ENCODE results near the gene SUCO. TPM values are rescaled to one million over a fixed set of nuclear protein-coding genes. Genes with fewer than 3 reads are reported as not detected.

Gene SUCO
- total RNA-seq, 2 experiments from 2014 or later, result 22.8 TPM

- H3K9me3 Mint-ChIP-seq, result no peaks in the 10 kb centered on the region
- TF ChIP-seq CTCF (IDR thresholded peaks at IDR 0.05), result no peak
- H3K4me1 Mint-ChIP-seq (ENCODE audit: low read depth), result peaks cover 2% of the 10 kb centered on the region
- ATAC-seq (no peak), DNase-seq (no peak)
- no peak overlapping the region for H3K27ac Mint-ChIP-seq
- intact Hi-C loops (cut with micrococcal nuclease), result no loop called here
- ChIA-PET POLR2A (interaction anchor here (1.0 kb wide), 1 partner anchor 112 kb away, joined by 5 read pairs; no protein-coding TSS in a partner anchor), CTCF (interaction anchor here (10.6 kb wide), 1 partner anchor 113 kb away, joined by 138 read pairs; no protein-coding TSS in a partner anchor)
- no peaks in the 10 kb centered on the region for H3K27me3 Mint-ChIP-seq
- no peak overlapping the region for H3K4me3 Mint-ChIP-seq
- H3K36me3 Mint-ChIP-seq (ENCODE audit: low read depth), result peaks cover 21% of the 10 kb centered on the region
Measured at GRCh38 chr1:172605641-172606040, 72.7 kb downstream of the SUCO start.

GRCh38 chr1:172607145-172607544 is 74.2 kb downstream of the SUCO start:
- ATAC-seq (no peak), DNase-seq (no peak)
- intact Hi-C loops (cut with micrococcal nuclease), result no loop called here
- peaks cover 25% of the 10 kb centered on the region for H3K36me3 Mint-ChIP-seq (ENCODE audit: low read depth)
- no peak overlapping the region for H3K27ac Mint-ChIP-seq
- no peaks in the 10 kb centered on the region for H3K27me3 Mint-ChIP-seq
- no peak overlapping the region for H3K4me3 Mint-ChIP-seq
- ChIA-PET POLR2A (no interaction called here), CTCF (interaction anchor here (1.0 to 10.6 kb wide), 3 partner anchors 111 to 141 kb away, joined by 3 to 138 read pairs (median 122); no protein-coding TSS in a partner anchor)
- H3K4me1 Mint-ChIP-seq (ENCODE audit: low read depth), result peaks cover 2% of the 10 kb centered on the region
- no peak for TF ChIP-seq CTCF (IDR thresholded peaks at IDR 0.05)
- no peaks in the 10 kb centered on the region for H3K9me3 Mint-ChIP-seq

- Mint-ChIP-seq H3K36me3 (ENCODE audit: low read depth) (peaks cover 23% of the 10 kb centered on the region), H3K9me3 (no peaks in the 10 kb centered on the region), H3K27me3 (no peaks in the 10 kb centered on the region), H3K27ac (no peak overlapping the region), H3K4me1 (ENCODE audit: low read depth) (peaks cover 2% of the 10 kb centered on the region), H3K4me3 (no peak overlapping the region)
- no peak for DNase-seq
- no peak for ATAC-seq
- POLR2A ChIA-PET, result interaction anchor here (0.6 kb wide), 1 partner anchor 162 kb away, joined by 3 read pairs; no protein-coding TSS in a partner anchor
- CTCF ChIA-PET, result interaction anchor here (0.9 to 10.6 kb wide), 5 partner anchors 10 to 137 kb away, joined by 3 to 138 read pairs (median 15); no protein-coding TSS in a partner anchor
- no peak for TF ChIP-seq CTCF (IDR thresholded peaks at IDR 0.05)
- intact Hi-C loops (cut with micrococcal nuclease), result loop anchor here (2.0 kb wide), 1 partner anchor 111 kb away; no protein-coding TSS in a partner anchor
Measured at GRCh38 chr1:172608098-172608601, 75.2 kb downstream of the SUCO start.

GRCh38 chr1:172609528-172609927 is 76.6 kb downstream of the SUCO start:
- Mint-ChIP-seq H3K27ac (no peak overlapping the region), H3K36me3 (ENCODE audit: low read depth) (peaks cover 22% of the 10 kb centered on the region), H3K27me3 (no peaks in the 10 kb centered on the region), H3K4me1 (ENCODE audit: low read depth) (peaks cover under 1% of the 10 kb centered on the region), H3K4me3 (no peak overlapping the region), H3K9me3 (no peaks in the 10 kb centered on the region)
- POLR2A ChIA-PET, result no interaction called here
- intact Hi-C loops (cut with micrococcal nuclease), result loop anchor here (2.0 kb wide), 1 partner anchor 109 kb away; no protein-coding TSS in a partner anchor
- DNase-seq (no peak), ATAC-seq (peak; percentile 73)
- peak; percentile 51 for TF ChIP-seq CTCF (IDR thresholded peaks at IDR 0.05)
- CTCF ChIA-PET, result interaction anchor here (0.8 to 10.6 kb wide), 30 partner anchors 9 to 349 kb away, joined by 3 to 138 read pairs (median 4); partner anchors contain the start of gene FASLG

GRCh38 chr1:172612478-172612877 is 79.5 kb downstream of the SUCO start:
- ChIA-PET POLR2A (no interaction called here), CTCF (no interaction called here)
- no peak overlapping the region for H3K4me3 Mint-ChIP-seq

More at GRCh38 chr1:172612478-172612877, 79.5 kb downstream of the SUCO start:
- H3K9me3 Mint-ChIP-seq, result peaks cover 13% of the 10 kb centered on the region
- H3K4me1 Mint-ChIP-seq (ENCODE audit: low read depth), result no peaks in the 10 kb centered on the region
- DNase-seq (no peak), ATAC-seq (no peak)
- no peak overlapping the region for H3K27ac Mint-ChIP-seq
- peaks cover 23% of the 10 kb centered on the region for H3K36me3 Mint-ChIP-seq (ENCODE audit: low read depth)
- intact Hi-C loops (cut with micrococcal nuclease), result no loop called here
- H3K27me3 Mint-ChIP-seq, result no peaks in the 10 kb centered on the region
- no peak for TF ChIP-seq CTCF (IDR thresholded peaks at IDR 0.05)
